Choroid plexus epithelial cell (primary cell): ENCODE measurements around the gene ARID4A.
A peak's percentile ranks its signal among the peaks of the same experiment; 100 is the strongest.

ENCODE experiments used
- DNase-seq: peaks from one replicate; pipeline ENCODE4 v3.0.0-alpha.2; 2010; ENCODE audit warnings: low read depth
- H3K4me3 ChIP-seq: 2 replicates; pipeline ENCODE4 v1.5.1; 2011; ENCODE audit warnings: low read depth, mild to moderate bottlenecking, control low read depth, low read length, moderate library complexity
- TF ChIP-seq, protein P1 (sequence below): conservative IDR thresholded peaks from 2 replicates; pipeline ENCODE4 v1.5.1; 2011; ENCODE audit warnings: low read depth, mild to moderate bottlenecking, control low read depth, inconsistent platforms, low read length, moderate library complexity

Gene ARID4A

DNA sequence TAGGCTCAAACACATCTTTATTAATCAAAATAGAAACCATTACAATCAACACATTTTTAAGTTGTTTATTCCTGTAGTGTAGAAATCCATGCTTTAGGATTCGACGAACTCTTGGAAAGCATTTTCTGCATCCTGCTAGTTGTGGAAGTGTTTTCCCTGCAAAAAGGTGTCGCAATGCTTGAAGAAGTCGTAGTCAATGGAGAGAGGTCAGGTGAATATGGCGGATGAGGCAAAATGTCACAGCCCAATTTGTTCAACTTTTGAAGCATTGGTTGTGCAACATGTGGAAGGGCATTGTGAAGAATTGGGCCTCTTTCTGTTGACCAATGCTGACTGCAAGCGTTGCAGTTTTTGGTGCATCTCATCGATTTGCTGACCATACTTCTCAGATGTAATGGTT is 4.2 kb upstream of the ARID4A start:
- TF ChIP-seq, protein P1, sequence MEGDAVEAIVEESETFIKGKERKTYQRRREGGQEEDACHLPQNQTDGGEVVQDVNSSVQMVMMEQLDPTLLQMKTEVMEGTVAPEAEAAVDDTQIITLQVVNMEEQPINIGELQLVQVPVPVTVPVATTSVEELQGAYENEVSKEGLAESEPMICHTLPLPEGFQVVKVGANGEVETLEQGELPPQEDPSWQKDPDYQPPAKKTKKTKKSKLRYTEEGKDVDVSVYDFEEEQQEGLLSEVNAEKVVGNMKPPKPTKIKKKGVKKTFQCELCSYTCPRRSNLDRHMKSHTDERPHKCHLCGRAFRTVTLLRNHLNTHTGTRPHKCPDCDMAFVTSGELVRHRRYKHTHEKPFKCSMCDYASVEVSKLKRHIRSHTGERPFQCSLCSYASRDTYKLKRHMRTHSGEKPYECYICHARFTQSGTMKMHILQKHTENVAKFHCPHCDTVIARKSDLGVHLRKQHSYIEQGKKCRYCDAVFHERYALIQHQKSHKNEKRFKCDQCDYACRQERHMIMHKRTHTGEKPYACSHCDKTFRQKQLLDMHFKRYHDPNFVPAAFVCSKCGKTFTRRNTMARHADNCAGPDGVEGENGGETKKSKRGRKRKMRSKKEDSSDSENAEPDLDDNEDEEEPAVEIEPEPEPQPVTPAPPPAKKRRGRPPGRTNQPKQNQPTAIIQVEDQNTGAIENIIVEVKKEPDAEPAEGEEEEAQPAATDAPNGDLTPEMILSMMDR, result no peak
- no peak for DNase-seq

DNA sequence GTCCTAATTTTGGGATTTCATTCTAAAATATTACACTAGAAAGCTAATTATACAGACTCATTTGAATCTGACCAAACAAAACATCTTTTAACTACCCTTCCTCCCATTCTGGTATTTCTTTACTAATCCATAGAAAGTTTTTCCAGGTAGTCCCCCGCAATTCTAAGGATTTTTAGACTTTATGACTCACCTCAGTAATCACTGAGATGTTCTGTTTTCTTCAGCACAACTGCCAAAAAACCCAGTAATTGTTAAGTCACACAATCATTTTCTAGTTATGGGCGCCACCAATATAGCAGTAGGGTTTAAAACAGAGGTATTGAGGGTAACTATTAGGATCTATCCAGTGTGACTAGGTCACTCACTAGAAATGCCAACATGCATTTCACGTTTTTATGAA is 1.6 kb upstream of the ARID4A start:
- H3K4me3 ChIP-seq, result peak overlapping the region; percentile 96
- TF ChIP-seq, protein P1, result no peak
- DNase-seq, result peak; percentile 13

More for the DNA sequence above, 4.2 kb upstream of the ARID4A start:
- H3K4me3 ChIP-seq, result no peak overlapping the region

DNA sequence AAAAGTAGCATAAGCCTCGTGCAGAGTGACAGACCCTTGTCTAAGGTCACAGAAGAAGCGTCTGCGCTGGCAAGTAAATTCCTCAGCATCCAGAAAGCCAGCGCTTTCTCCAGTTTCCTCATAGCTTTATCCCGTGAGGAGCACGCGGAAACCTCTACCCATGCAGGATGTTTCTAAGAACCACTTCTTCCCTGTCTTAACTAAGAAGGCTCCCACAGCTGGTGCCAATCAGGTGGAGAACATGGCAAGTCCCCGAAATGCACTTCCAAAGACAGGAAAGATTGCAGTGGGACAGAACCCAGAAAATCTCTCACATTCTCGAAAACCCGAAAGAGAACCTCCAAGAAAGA is 968 bp upstream of the ARID4A start:
- TF ChIP-seq, protein P1, result no peak
- DNase-seq, result peak; percentile 72
- H3K4me3 ChIP-seq, result peak overlapping the region; percentile 96

DNA sequence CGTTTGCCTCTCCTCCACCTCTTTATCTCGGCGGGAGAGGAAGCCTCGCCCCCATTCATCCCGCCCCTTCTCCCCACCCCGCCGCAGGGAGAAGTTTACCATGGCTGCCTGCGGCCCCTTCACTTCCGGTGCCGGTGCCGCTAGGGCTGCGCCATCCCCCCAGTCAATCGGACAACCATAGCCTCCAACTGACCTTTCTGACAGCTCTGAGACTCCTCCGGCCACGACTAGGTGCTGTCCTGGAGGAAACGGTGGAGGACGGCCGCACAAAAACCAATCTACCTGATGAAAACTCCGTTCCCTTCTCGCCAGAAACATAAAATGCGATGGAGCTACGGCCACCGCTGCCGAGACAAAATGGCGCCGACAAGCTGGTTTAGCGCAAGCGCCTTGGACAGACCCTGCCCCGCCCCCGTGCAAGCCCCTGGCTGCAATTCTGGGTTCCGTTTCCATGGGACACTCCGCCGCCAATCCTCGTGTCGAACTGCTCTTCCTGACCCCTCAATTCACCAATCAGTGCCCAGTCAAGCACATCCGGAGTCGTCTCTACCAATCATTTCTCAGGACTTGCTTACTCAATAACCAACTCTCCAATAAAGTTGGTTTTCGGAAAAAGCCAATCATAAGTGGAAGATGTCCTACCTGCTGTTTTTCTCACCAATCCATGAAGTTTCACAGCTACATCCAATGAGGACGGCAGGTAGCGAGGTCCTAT is 436 bp upstream of the ARID4A start:
- TF ChIP-seq, protein P1, result no peak
- DNase-seq, result peak; percentile 100
- peak overlapping the region; percentile 96 for H3K4me3 ChIP-seq

DNA sequence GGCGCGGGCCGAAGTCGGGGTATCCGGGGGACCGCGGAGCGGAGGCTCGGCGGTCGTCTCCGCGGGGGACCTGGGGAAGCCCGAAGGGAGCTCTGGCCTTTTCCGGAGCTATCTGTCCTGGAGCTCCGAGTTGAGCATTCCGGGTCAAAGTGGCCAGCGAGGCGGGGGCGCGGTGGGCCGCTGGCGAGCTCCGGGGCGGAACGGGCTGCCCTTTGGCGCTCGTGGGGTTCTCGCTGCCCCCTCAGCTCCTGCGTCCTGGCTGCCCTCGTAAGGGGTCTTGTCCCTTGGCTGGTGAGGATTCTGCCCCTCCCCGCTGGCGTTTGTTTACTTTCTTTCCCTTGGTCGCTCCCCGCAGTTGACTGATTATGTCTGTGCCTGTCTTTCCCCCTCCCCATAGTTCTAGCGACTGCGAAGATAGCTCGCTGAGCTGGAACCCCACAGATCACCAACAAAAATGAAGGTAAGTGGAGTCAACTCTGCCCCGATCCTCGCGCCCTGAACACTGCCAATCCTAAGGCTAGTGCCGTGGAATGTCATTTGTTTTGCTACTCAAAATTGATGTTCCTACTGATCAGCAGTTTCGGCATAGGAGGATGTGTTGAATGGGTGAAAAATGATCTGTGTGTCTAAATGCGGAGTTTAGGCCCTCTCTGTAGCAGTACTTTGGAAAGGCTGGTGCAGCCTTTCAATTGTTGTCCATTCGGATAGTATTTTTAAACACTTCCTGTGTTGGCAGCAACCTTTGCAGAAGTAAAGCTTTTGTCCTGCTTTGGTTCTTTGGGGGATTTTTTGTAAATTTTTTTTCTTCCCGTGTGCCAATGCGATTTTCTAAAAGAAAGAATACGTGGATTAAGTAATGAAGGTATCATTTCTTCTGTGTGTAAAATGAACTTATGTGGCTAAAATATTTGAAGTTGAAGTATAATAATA is 1.3 kb downstream of the ARID4A start:
- peak; percentile 26 for DNase-seq
- peak overlapping the region; percentile 96 for H3K4me3 ChIP-seq
- TF ChIP-seq, protein P1, result no peak

DNA sequence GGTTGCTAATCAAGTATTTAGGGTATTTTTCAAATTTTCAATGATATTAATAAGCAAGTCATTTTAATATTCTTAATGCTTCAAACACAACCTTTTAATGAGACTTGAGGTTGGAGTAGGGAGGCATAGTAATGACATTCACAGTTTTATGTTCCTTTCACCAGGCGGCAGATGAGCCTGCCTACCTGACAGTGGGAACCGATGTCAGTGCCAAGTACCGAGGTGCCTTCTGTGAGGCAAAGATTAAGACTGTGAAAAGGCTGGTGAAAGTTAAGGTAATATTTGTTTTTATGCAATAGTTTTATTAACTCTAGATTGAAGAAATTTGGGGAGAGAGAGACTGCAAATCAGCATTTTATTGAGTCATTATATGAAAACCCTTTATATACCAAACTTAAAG is 3.1 kb downstream of the ARID4A start:
- H3K4me3 ChIP-seq, result no peak overlapping the region
- DNase-seq, result no peak
- TF ChIP-seq, protein P1, result no peak

DNA sequence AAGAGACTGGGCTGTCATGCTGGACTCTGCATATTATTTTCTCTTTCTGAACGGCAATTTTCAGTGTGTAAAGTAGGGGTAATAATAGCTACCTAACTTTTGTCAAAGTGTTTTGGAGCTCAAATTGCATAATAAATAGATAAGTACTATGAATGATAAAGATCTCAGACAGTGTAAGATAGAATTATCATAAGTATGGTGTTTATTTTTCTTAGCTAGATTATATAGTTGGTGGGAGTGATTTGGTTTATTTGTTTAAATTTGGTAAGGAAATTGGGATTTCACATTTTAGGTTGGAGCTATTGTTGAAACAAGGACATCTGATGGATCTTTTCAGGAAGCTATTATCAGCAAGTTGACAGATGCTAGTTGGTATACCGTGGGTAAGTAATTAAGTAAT is 7.4 kb downstream of the ARID4A start:
- H3K4me3 ChIP-seq, result no peak overlapping the region
- DNase-seq, result no peak
- TF ChIP-seq, protein P1, result no peak
